GM12878 (cell line): Measurements from ENCODE around the gene CACNA2D4.

ENCODE experiments used
- ASH2L ChIP-seq: fragments of 300-600, 200-600 bp; sonication (generic); IDR thresholded peaks from 2 replicates; pipeline ENCODE4 v1.6.1; 2017; ENCODE audit warnings: low read depth, mild to moderate bottlenecking, borderline replicate concordance
- BHLHE40 ChIP-seq, 2 experiments: fragments of 450-650 bp in 1 of 2; IDR thresholded peaks; 2 replicates each; pipeline ENCODE4 v1.6.1; 2011 to 2017; ENCODE audit warnings: low read depth in 2 of 2, borderline replicate concordance in 1 of 2, improper control_type of control experiment in 1 of 2, low read length in 1 of 2, mild to moderate bottlenecking in 1 of 2
- CBX3 ChIP-seq: fragments of 200-600 bp; sonication (generic); IDR thresholded peaks from 2 replicates; pipeline ENCODE4 v1.6.1; 2016; ENCODE audit warnings: low read depth, borderline replicate concordance
- EZH2 ChIP-seq: IDR thresholded peaks from 2 replicates; pipeline ENCODE4 v1.6.1; 2012; ENCODE audit warnings: low read depth, mild to moderate bottlenecking, control low read depth, inconsistent platforms, low read length, borderline replicate concordance; ENCODE audit not compliant: control insufficient read depth
- POLR2A ChIP-seq: IDR thresholded peaks from 2 replicates; pipeline ENCODE4 v1.6.1; 2011; ENCODE audit warnings: low read depth, mild to moderate bottlenecking, low read length
- SMC3 ChIP-seq: IDR thresholded peaks from 2 replicates; pipeline ENCODE4 v1.6.1; 2011; ENCODE audit warnings: low read length, improper control_type of control experiment, borderline replicate concordance
- ZNF24 ChIP-seq: fragments of 450-650 bp; IDR thresholded peaks from 2 replicates; pipeline ENCODE4 v1.6.1; 2017; ENCODE audit warnings: antibody characterized with exemption, mild to moderate bottlenecking
- TF ChIP-seq, protein P1 (sequence below), 3 experiments: IDR thresholded peaks in 2 of 3; conservative IDR thresholded peaks in 1 of 3; 2 replicates each; pipeline ENCODE4 v1.5.1; 2011; ENCODE audit warnings: low read depth in 3 of 3, low read length in 3 of 3, mild to moderate bottlenecking in 3 of 3, control low read depth in 2 of 3, moderate library complexity in 2 of 3, inconsistent platforms in 1 of 3, mixed read lengths in 1 of 3; ENCODE audit not compliant: control insufficient read depth in 2 of 3, insufficient read depth in 1 of 3; ENCODE audit errors: extremely low read depth in 1 of 3

DNA sequence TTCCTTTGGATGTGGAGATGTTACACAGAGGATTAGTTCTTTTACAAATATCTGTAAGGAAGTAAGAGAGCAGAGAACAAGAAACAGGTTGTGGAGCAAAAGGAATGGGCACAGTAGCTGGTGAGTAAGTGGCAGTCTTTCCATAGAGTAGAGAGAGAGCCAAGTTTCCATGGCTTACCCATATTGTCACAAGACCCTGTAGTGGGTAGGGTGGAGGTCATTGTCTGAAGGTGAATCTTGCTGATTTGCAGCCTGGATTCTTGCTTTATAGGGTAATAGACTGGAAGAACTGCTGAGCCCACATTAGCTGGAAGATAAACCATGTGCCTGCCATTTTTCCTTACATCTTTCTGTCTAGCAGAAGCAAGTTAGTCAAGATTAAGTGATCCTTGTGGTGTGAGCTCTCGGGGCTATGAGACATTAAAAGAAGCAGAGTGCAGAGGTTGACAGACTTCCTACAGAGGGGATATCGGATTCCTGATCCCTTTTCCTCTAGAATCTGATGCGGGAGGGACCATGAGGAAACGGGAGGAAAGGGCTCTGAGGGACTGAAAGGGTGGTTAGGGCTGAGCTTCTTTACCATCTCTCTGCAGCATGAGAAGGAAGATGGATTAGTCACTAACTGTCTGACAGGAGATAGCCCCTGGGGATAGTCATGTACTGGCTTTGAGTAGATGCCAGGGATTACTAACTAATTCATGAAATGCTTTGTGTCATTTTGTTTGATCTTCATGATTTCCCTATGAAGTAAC is 142.1 kb downstream of the CACNA2D4 start:
- TF ChIP-seq EZH2 (no peak), POLR2A (no peak), ZNF24 (no peak), CBX3 (no peak), SMC3 (no peak), ASH2L (no peak), BHLHE40 (IDR thresholded peaks at IDR 0.05; ENCODE audit: borderline replicate concordance in 1 of 2, low read depth in 2 of 2, low read length in 1 of 2) (no peak)
- TF ChIP-seq, protein P1, sequence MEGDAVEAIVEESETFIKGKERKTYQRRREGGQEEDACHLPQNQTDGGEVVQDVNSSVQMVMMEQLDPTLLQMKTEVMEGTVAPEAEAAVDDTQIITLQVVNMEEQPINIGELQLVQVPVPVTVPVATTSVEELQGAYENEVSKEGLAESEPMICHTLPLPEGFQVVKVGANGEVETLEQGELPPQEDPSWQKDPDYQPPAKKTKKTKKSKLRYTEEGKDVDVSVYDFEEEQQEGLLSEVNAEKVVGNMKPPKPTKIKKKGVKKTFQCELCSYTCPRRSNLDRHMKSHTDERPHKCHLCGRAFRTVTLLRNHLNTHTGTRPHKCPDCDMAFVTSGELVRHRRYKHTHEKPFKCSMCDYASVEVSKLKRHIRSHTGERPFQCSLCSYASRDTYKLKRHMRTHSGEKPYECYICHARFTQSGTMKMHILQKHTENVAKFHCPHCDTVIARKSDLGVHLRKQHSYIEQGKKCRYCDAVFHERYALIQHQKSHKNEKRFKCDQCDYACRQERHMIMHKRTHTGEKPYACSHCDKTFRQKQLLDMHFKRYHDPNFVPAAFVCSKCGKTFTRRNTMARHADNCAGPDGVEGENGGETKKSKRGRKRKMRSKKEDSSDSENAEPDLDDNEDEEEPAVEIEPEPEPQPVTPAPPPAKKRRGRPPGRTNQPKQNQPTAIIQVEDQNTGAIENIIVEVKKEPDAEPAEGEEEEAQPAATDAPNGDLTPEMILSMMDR (IDR thresholded peaks at IDR 0.05 in 2 of 3, conservative IDR thresholded peaks at IDR 0.05 in 1 of 3; ENCODE audit: control insufficient read depth in 2 of 3, extremely low read depth in 1 of 3, insufficient read depth in 1 of 3, low read depth in 3 of 3, low read length in 3 of 3): no peak
